Activated CD4-positive, CD25-positive, alpha-beta regulatory T cell treated with anti-CD3 and anti-CD28 coated beads, Interleukin-2, amount 50 U/mL, for 72 hours (primary cell): Measurements from ENCODE around the gene RHO.
"Not testable (repeated sequence)": the region's sequence is repeated elsewhere in the genome, so short reads cannot be mapped to it uniquely, and the experiment has no call there.

Experiments
- DNase-seq: peaks from one replicate; pipeline ENCODE4 v3.0.0; 2021

The RHO gene

DNA sequence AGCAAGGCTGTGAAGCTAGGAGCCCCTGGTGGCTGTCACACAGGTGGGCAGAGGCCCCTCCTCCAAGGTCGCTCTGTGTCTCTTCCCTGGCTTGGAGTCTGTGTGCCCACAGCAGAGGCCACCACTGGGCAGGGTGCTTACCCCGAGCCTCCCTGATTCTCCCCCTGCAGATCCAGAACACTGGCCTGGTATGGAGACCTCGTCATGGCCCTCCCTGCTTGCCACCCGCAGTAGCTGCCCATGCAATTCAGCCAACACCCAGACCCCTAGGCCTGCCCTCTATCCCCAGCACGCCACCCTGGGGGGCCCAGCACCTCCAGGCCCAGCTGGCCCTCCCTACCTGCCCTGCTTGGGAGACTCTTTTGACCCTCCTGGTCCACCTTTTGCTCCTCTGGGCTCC lies 5.5 kb upstream of the RHO start:
- DNase-seq = no peak

DNA sequence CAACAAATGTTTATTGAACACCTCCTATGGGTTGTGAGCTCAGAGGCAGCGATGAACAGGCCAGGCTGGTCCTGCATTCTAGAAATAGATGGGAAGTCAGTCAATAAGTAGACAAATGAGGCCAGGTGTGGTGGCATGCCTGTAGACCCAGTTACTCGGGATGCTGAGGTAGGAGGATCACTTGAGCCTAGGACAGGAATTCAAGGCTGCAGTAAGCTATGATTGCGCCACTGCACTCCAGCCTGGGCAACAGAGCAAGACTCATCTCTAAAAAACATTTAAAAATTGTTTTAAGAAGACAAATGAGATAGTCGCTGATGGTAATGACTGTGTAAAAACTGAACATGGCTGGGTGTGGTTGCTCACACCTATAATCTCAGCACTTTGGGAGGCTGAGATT lies 4.4 kb upstream of the RHO start:
- no peak for DNase-seq

DNA sequence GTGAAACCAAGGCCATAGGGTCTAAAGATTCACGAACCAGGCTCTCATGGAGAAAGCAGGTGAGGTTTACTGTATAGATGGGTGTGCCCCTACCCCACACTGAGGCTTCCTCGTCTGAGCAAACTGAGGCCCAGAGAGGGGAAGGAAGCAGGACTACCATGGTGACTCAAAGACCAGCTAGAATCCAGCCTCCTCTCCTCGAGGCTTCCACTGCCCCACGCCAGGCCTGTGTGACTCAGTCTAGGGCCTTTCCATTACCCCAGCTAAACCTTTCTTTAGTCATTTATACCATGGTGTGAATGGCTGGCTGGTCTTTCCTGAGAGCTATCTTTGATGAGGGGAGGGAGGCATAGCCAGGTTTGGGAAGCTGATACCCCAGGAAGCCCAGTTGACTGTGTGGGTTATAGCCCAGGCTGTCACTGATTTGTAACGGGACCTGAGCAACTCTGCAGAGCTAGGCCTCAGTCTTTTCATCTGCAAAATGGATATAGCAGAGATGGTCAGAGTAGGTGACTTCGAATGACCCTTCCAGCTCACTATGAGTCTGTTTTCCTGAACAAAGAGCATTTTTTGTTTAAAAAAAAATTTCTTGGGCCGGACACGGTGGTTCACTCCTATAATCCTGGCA lies 3.0 kb upstream of the RHO start:
- no peak for DNase-seq

DNA sequence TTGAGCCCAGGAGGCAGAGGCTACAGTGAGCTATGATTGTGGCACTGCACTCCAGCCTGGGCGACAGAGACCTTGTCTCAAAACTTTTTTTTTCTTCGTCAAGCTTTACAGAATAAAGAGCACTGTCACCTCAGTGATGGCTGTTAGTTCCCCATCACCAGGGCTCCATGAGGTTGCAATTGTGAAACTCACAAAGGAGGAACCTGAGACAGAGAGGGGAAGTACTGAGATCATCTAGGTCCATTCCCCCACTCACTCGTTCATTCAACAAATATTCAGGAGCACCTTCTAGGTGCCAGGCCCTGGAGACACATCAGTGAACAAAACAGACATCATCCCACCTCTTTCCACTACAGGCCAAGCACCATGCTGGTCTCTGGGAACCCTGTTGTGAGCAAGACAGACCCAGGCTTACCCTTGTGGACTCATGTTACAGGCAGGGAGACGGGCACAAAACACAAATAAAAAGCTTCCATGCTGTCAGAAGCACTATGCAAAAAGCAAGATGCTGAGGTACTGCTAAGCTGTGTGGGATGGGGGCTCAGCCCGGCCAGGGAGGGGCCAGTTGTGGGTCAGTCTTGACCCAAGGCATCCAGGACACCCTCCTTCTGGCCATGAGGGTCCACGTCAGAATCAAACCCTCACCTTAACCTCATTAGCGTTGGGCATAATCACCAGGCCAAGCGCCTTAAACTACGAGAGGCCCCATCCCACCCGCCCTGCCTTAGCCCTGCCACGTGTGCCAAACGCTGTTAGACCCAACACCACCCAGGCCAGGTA lies 2.1 kb upstream of the RHO start:
- DNase-seq = no peak

DNA sequence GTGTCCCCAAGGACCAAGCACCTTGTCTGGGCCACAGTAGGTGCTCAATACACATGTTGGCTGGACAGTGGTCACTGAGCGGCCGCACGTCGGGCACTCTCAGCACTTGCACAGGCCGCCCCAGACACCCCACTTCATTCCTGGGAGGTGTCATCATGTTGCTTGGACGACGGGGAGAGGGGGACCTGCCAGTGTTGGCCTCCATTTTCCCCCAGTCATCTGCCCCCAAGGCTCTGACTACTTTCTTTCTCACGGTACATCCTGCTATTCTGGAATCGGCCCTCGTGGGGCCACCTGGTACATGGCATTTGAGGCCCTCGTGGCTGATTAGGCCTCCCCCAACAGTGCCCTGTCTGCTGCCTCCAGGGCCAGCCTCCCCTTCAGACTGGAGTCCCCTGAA lies 1.2 kb upstream of the RHO start:
- DNase-seq = no peak

DNA sequence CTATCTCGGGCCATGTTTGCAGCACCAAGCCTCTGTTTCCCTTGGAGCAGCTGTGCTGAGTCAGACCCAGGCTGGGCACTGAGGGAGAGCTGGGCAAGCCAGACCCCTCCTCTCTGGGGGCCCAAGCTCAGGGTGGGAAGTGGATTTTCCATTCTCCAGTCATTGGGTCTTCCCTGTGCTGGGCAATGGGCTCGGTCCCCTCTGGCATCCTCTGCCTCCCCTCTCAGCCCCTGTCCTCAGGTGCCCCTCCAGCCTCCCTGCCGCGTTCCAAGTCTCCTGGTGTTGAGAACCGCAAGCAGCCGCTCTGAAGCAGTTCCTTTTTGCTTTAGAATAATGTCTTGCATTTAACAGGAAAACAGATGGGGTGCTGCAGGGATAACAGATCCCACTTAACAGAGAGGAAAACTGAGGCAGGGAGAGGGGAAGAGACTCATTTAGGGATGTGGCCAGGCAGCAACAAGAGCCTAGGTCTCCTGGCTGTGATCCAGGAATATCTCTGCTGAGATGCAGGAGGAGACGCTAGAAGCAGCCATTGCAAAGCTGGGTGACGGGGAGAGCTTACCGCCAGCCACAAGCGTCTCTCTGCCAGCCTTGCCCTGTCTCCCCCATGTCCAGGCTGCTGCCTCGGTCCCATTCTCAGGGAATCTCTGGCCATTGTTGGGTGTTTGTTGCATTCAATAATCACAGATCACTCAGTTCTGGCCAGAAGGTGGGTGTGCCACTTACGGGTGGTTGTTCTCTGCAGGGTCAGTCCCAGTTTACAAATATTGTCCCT lies 1.2 kb downstream of the RHO start:
- no peak for DNase-seq

DNA sequence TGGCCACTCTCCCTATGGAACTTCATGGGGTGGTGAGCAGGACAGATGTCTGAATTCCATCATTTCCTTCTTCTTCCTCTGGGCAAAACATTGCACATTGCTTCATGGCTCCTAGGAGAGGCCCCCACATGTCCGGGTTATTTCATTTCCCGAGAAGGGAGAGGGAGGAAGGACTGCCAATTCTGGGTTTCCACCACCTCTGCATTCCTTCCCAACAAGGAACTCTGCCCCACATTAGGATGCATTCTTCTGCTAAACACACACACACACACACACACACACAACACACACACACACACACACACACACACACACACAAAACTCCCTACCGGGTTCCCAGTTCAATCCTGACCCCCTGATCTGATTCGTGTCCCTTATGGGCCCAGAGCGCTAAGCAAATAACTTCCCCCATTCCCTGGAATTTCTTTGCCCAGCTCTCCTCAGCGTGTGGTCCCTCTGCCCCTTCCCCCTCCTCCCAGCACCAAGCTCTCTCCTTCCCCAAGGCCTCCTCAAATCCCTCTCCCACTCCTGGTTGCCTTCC lies 1.9 kb downstream of the RHO start:
- DNase-seq = no peak

DNA sequence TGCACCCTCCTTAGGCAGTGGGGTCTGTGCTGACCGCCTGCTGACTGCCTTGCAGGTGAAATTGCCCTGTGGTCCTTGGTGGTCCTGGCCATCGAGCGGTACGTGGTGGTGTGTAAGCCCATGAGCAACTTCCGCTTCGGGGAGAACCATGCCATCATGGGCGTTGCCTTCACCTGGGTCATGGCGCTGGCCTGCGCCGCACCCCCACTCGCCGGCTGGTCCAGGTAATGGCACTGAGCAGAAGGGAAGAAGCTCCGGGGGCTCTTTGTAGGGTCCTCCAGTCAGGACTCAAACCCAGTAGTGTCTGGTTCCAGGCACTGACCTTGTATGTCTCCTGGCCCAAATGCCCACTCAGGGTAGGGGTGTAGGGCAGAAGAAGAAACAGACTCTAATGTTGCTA lies 2.4 kb downstream of the RHO start:
- no peak for DNase-seq

DNA sequence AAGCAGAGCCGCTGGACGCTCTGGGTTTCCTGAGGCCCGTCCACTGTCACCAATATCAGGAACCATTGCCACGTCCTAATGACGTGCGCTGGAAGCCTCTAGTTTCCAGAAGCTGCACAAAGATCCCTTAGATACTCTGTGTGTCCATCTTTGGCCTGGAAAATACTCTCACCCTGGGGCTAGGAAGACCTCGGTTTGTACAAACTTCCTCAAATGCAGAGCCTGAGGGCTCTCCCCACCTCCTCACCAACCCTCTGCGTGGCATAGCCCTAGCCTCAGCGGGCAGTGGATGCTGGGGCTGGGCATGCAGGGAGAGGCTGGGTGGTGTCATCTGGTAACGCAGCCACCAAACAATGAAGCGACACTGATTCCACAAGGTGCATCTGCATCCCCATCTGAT lies 3.3 kb downstream of the RHO start:
- no peak for DNase-seq

DNA sequence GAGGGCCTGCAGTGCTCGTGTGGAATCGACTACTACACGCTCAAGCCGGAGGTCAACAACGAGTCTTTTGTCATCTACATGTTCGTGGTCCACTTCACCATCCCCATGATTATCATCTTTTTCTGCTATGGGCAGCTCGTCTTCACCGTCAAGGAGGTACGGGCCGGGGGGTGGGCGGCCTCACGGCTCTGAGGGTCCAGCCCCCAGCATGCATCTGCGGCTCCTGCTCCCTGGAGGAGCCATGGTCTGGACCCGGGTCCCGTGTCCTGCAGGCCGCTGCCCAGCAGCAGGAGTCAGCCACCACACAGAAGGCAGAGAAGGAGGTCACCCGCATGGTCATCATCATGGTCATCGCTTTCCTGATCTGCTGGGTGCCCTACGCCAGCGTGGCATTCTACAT lies 3.8 kb downstream of the RHO start:
- no peak for DNase-seq

DNA sequence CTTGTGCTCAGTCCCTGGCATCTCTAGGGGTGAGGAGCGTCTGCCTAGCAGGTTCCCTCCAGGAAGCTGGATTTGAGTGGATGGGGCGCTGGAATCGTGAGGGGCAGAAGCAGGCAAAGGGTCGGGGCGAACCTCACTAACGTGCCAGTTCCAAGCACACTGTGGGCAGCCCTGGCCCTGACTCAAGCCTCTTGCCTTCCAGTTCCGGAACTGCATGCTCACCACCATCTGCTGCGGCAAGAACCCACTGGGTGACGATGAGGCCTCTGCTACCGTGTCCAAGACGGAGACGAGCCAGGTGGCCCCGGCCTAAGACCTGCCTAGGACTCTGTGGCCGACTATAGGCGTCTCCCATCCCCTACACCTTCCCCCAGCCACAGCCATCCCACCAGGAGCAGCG lies 5.0 kb downstream of the RHO start:
- DNase-seq = no peak

DNA sequence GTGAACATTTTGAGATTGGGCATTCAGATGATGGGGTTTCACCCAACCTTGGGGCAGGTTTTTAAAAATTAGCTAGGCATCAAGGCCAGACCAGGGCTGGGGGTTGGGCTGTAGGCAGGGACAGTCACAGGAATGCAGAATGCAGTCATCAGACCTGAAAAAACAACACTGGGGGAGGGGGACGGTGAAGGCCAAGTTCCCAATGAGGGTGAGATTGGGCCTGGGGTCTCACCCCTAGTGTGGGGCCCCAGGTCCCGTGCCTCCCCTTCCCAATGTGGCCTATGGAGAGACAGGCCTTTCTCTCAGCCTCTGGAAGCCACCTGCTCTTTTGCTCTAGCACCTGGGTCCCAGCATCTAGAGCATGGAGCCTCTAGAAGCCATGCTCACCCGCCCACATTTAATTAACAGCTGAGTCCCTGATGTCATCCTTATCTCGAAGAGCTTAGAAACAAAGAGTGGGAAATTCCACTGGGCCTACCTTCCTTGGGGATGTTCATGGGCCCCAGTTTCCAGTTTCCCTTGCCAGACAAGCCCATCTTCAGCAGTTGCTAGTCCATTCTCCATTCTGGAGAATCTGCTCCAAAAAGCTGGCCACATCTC lies 6.1 kb downstream of the RHO start:
- no peak for DNase-seq

DNA sequence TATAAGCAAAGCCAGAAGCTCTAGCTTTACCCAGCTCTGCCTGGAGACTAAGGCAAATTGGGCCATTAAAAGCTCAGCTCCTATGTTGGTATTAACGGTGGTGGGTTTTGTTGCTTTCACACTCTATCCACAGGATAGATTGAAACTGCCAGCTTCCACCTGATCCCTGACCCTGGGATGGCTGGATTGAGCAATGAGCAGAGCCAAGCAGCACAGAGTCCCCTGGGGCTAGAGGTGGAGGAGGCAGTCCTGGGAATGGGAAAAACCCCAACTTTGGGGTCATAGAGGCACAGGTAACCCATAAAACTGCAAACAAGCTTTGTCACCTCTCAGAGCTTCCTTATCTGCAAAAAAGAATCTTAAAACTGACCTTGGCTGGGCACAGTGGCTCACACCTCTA lies 6.6 kb downstream of the RHO start:
- DNase-seq = no peak

DNA sequence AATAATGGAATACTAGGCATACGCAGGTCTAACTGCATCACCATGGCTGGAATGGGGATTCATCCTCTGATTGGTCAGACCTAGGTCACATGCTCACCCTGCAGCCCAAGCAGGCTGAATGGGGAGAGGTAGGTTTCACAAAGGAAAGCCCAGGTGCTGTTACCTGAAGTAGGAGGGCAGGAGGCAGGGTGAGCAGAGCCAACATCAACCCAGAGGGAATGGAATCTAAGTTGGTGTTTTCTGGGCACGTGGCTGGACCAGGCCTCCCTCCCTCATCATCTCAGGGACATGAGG lies 7.9 kb downstream of the RHO start:
- DNase-seq = no peak

DNA sequence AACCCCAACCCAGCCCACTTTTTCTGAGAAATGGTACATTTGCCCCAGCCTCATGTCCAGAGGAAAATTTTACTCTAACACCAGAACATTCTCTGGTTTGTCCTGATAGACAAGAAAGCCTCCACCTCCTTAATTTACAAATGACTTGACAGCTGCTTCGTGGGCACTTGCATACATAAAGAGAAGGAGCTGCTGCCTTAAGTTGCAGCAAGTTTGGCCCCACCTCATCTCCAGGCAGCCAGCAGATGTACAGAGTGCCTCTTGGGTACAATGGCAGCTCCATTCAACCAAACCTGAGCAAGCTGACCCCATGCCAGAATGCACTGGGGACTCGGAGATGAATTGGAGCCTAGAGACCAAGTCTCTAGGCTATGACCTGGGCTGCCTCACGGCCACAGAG lies 8.4 kb downstream of the RHO start:
- no peak for DNase-seq

DNA sequence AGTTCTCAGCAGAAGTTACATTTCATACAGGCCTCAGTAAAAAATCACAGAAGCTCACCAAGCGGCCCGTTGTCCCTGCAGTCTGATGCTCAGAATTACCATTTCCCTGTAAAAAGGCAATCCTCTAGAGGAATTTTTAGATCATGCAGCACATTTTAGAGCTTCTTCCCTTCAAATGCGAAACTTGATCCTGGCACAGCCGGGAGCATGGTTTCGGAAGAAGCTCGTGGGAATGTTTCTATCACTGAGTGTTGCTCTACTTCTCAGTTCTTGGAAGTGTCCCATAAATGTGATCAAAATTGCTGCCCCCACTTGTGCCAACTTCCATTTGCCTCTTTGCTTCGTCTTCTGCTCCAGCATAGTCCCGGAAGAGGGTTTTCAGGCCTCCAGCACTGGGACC lies 10.8 kb downstream of the RHO start:
- DNase-seq = no peak

DNA sequence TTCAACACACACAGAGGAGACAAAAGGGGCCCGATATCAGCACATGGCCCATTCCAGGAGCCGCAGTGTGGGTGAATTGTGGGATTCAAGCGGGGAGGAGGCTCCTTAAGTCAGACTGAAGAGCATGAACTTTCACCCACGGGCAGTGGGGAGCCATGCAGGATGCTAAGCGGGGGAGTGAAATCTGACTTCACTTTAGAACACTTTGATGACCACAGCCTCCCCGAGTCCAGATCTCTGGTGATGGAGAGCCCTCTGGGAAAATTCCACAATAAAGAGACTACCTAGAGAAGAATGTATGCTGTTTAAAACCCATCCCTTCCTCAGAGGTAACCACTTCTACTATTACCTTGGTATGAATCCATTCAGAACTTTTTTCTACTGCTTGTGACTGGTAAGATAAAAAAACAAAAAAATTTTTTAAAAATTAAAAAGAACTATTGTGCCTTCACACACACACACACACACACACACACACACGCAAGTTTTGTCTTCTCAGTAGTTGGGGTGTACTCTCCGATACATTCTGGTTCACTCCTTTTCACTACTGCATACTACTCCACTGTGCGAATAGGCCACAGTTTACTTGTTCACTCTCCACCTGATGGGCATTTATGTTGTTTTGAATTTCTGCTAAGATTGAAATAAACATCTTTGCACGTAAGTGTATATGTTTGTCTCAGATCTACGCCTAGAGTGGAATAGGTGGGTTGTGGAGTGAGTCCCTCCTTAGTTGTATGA lies 12.5 kb downstream of the RHO start:
- DNase-seq = no peak

DNA sequence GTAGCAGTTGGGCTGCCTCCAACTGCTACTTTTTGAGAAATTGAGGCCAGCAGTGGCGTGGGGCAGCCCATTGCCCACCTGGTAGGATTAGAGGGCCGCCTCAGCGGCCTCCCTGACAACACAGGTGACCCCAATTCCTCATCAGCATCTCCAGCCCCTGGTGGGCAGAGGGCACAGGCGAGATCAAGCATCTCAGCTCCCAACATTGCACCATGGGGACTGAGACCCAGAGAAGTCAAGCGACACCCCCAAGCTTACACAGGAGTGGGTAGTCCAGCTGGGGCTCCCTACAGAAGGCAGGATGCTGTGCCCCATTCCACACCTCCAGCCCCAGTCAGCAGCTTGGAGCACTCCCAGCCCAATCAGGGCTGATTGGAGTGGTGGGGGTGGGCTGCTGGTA lies 14.3 kb downstream of the RHO start:
- no peak for DNase-seq

DNA sequence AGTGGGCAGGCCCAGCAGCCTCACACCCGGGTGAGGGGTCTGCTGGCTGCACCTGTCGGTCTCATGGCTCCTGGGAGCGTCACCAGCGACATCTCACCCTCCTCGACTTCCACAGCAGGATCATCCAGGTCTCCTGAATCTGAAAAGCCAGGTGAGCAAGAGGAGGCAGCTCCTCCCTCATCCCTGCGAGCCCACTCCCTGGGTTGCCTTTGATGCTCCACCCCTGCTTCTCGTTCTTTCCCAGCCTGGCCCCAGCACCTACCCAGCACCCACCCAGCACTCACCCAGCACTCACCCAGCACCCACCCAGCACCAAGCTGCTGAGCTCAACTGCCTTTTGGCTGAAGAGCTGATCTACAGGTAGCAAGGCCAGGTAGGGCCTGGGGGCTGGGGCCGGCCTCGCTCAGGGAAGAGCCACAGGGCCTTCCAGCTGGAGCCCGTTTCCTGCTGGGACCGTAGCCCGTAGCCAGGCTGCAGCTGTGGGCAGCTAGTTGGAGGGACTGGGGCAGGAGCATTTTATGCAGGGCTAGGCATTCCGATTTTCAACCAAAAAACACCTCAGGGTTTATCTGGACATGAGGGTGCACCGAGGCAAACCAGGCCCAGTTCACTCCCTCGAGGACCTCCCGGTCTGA lies 14.8 kb downstream of the RHO start, which contains the start of gene H1-8:
Gene H1-8 (plus strand): TSS at position 20 of the 635 bp plus-strand sequence. CDS start 44 bp downstream, at position 64.
- DNase-seq = no peak

DNA sequence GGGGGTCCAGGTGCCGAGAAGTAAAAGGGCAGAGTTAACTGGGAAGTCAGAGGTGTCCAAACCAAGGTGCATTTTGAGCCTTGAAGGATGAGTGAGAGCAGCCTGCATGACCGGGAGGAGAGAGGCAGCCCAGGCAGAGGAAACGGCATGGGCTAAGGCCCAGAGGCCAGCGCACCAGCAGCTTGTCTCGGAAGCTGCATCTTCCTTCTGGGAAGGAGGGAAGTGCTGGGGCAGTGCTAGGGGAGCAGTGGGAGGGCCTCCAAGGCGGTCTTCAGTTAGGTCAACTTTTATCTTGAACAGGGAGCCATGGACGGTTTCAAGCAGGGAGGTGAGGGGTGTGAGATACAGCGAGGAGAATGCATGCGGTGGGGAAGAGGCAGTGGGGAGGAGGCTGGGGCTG lies 15.6 kb downstream of the RHO start:
- DNase-seq = no peak

DNA sequence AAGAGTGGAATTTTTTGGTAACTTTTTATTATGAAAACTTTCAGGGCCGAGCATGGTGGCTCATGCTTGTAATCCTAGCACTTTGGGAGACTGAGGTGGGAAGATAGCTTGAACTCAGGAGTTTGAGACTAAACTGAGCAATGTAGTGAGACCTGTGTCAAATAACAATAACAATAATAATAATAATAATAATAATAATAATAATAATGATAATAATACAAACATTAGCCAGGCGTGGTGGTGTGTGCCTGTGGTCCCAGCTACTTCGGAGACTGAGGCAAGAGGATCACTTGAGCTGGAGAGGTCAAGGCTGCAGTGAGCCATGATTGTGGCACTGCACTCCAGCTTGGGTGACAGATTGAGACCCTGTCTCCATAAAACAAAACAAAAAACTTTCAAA lies 17.5 kb downstream of the RHO start:
- DNase-seq = not testable (repeated sequence)

DNA sequence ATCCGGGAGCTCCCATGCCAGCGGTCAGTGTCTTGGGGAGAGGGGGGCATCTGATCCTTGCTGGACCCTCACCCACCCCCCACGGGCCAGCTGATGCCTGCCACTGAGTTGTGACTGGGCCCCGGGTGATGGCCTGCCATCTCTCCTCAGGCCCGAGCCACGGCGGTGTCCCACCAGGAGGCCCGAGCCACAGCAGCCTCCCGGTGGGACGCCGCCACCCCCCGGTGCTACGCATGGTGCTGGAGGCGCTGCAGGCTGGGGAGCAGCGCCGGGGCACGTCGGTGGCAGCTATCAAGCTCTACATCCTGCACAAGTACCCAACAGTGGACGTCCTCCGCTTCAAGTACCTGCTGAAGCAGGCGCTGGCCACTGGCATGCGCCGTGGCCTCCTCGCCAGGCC lies 18.8 kb downstream of the RHO start:
- DNase-seq = no peak
